HEK293T (cell line): ENCODE results near the gene NUDT14.

Experiments used
- ELF4 ChIP-seq: fragments of 450-650 bp; IDR thresholded peaks from 2 replicates; pipeline ENCODE4 v1.6.1; 2017; ENCODE audit warnings: antibody characterized with exemption
- FOXK2 ChIP-seq: fragments of 450-650 bp; IDR thresholded peaks from 2 replicates; pipeline ENCODE4 v1.6.1; 2016; ENCODE audit warnings: mild to moderate bottlenecking
- FOXM1 ChIP-seq: fragments of 450-650 bp; IDR thresholded peaks from 2 replicates; pipeline ENCODE4 v1.6.1; 2017; ENCODE audit warnings: mild to moderate bottlenecking, borderline replicate concordance
- HDGF ChIP-seq: fragments of 450-650 bp; IDR thresholded peaks from 2 replicates; pipeline ENCODE4 v1.6.1; 2017; ENCODE audit warnings: antibody characterized with exemption, borderline replicate concordance
- L3MBTL2 ChIP-seq: fragments of 450-650 bp; conservative IDR thresholded peaks from 2 replicates; pipeline ENCODE4 v1.6.1; 2016; ENCODE audit warnings: mild to moderate bottlenecking
- LEF1 ChIP-seq: fragments of 450-650 bp; IDR thresholded peaks from 2 replicates; pipeline ENCODE4 v1.6.1; 2017; ENCODE audit warnings: mild to moderate bottlenecking, borderline replicate concordance
- NFRKB ChIP-seq: fragments of 450-650 bp; IDR thresholded peaks from 2 replicates; pipeline ENCODE4 v1.6.1; 2016; ENCODE audit warnings: mild to moderate bottlenecking, moderate library complexity
- SP1 ChIP-seq: fragments of 450-650 bp; IDR thresholded peaks from 2 replicates; pipeline ENCODE4 v1.6.1; 2017
- SUZ12 ChIP-seq: fragments of 450-650 bp; IDR thresholded peaks from 2 replicates; pipeline ENCODE4 v1.6.1; 2016; ENCODE audit warnings: mild to moderate bottlenecking
- TARDBP ChIP-seq: fragments of 450-650 bp; IDR thresholded peaks from 2 replicates; pipeline ENCODE4 v1.6.1; 2016
- ZNF384 ChIP-seq: fragments of 450-650 bp; IDR thresholded peaks from 2 replicates; pipeline ENCODE4 v1.6.1; 2016

GRCh38 chr14:105197211-105197641 is 16.1 kb upstream of the NUDT14 start:
- TF ChIP-seq FOXM1 (no peak), SUZ12 (no peak), SP1 (no peak), TARDBP (no peak), FOXK2 (no peak), LEF1 (no peak), HDGF (no peak), ELF4 (no peak), NFRKB (no peak), ZNF384 (no peak), L3MBTL2 (no peak)
